A673 (cell line): ENCODE data around the gene NPAS1. TPM values are rescaled to one million over a fixed set of nuclear protein-coding genes. Genes with fewer than 3 reads are reported as not detected.

Source experiments
- BruUV-seq: library from RNA; stranded (reverse); fragments of 400-500 nt; replicated peaks from 2 replicates; lab custom pipeline; 2021; lab: Mats Ljungman, UMichigan
- CTCF ChIA-PET: fragments of 300-600 bp; sonication (Branson Sonifier 250); formaldehyde crosslinking; loops from one replicate; lab custom pipeline; 2022; ENCODE audit warnings: antibody characterized with exemption; lab: Charles Lee
- POLR2A ChIA-PET: fragments of 300-600 bp; sonication (Branson Sonifier 250); formaldehyde crosslinking; loops from one replicate; lab custom pipeline; 2022; ENCODE audit warnings: antibody characterized with exemption; ENCODE audit not compliant: low non-redundant PET; lab: Charles Lee
- DNase-seq: peaks from one replicate; pipeline ENCODE4 v3.0.0-alpha.2; 2015; ENCODE audit warnings: low spot score
- H3K27ac ChIP-seq: fragments of 200-600 bp; sonication (generic); 2 replicates; pipeline ENCODE4 v1.5.1; 2016; ENCODE audit warnings: mixed run types, low read depth, mild to moderate bottlenecking, mixed read lengths, antibody characterized with exemption, low read length; ENCODE audit not compliant: poor library complexity, severe bottlenecking
- H3K27me3 ChIP-seq: fragments of 200-600 bp; sonication (generic); replicated peaks from 2 replicates; pipeline ENCODE4 v1.6.1; 2017; ENCODE audit warnings: mixed run types, low read depth, mild to moderate bottlenecking, mixed read lengths, antibody characterized with exemption, low read length; ENCODE audit not compliant: insufficient read depth, poor library complexity
- H3K36me3 ChIP-seq: fragments of 200-600 bp; sonication (generic); 2 replicates; pipeline ENCODE4 v1.6.1; 2016; ENCODE audit warnings: mixed run types, mild to moderate bottlenecking, mixed read lengths, antibody characterized with exemption, low read length; ENCODE audit not compliant: insufficient read depth, poor library complexity, severe bottlenecking
- H3K4me1 ChIP-seq: fragments of 200-600 bp; sonication (generic); 2 replicates; pipeline ENCODE4 v1.6.1; 2017; ENCODE audit warnings: mixed run types, mild to moderate bottlenecking, mixed read lengths, antibody characterized with exemption, low read length; ENCODE audit not compliant: insufficient read depth, poor library complexity, severe bottlenecking
- H3K4me3 ChIP-seq: fragments of 200-600 bp; sonication (generic); 2 replicates; pipeline ENCODE4 v1.5.1; 2016; ENCODE audit warnings: low read depth, mixed run types, mild to moderate bottlenecking, mixed read lengths, low read length; ENCODE audit not compliant: poor library complexity, severe bottlenecking
- H3K9me3 ChIP-seq: fragments of 200-600 bp; sonication (generic); 2 replicates; pipeline ENCODE4 v1.6.1; 2016; ENCODE audit warnings: mixed run types, low read depth, mild to moderate bottlenecking, mixed read lengths, antibody characterized with exemption, low read length; ENCODE audit not compliant: poor library complexity, severe bottlenecking
- CTCF ChIP-seq: fragments of 300-800, 200-600 bp; sonication (generic); conservative IDR thresholded peaks from 2 replicates; pipeline ENCODE4 v1.5.1; 2017; ENCODE audit warnings: low read depth, mild to moderate bottlenecking, antibody characterized with exemption, low read length, moderate library complexity, mixed read lengths
- EZH2 ChIP-seq: fragments of 200-600 bp; sonication (generic); IDR thresholded peaks from 2 replicates; pipeline ENCODE4 v1.6.1; 2017; ENCODE audit warnings: borderline replicate concordance, low read depth, mild to moderate bottlenecking, mixed read lengths, antibody characterized with exemption, low read length; ENCODE audit not compliant: poor library complexity, severe bottlenecking
- intact Hi-C: fragments of 100-400 bp; cut with micrococcal nuclease; formaldehyde crosslinking; loops from one replicate; pipeline ENCODE4 v1.10.0; 2022; ENCODE audit not compliant: unreplicated experiment
- total RNA-seq: library from RNA; stranded (reverse); gene quantifications from 2 replicates; pipeline ENCODE4 v1.2.3, GENCODE V29; 2021

Gene NPAS1
- total RNA-seq, 1 experiment from 2014 or later = 2.1 TPM

DNA sequence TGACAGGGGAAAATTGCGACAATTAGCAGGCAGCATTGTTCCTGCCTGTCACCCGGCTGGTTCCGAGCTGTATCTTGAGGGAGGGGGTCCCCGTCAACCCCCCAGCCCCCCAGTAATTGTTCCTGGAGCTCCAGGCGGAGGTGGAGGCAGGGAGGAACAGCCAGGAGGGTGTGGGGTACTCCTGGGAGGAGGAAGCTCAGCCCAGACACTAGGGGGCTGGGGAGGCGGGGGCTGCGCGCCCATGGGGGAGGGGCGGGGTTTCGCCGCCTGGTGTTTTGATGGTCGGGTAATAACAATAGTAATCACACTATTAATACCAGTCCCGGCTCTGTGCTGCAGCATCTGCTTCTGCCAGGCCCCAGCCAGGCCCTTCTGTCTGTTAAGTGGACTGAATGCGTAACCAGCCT is 8.6 kb downstream of the NPAS1 start:
- intact Hi-C loops = loop anchor here (5.0 kb wide), 1 partner anchor 214 kb away; no protein-coding TSS in a partner anchor
- peaks cover 15% of the 10 kb centered on the region for H3K4me1 ChIP-seq
- H3K27ac ChIP-seq = no peak overlapping the region
- POLR2A ChIA-PET = interaction anchor here (0.6 kb wide), 1 partner anchor 218 kb away, joined by 7 read pairs; no protein-coding TSS in a partner anchor
- peak overlapping the region; percentile 8 for H3K4me3 ChIP-seq
- peak; percentile 46 for DNase-seq
- no peaks in the 10 kb centered on the region for H3K9me3 ChIP-seq
- no TSS peak for BruUV-seq
- CTCF ChIA-PET = interaction anchor here (0.6 kb wide), 3 partner anchors 37 to 216 kb away, joined by 3 to 7 read pairs (median 4); no protein-coding TSS in a partner anchor
- TF ChIP-seq CTCF = no peak
- TF ChIP-seq EZH2 = no peak
- no peaks in the 10 kb centered on the region for H3K36me3 ChIP-seq
- peaks cover 4% of the 10 kb centered on the region for H3K27me3 ChIP-seq

DNA sequence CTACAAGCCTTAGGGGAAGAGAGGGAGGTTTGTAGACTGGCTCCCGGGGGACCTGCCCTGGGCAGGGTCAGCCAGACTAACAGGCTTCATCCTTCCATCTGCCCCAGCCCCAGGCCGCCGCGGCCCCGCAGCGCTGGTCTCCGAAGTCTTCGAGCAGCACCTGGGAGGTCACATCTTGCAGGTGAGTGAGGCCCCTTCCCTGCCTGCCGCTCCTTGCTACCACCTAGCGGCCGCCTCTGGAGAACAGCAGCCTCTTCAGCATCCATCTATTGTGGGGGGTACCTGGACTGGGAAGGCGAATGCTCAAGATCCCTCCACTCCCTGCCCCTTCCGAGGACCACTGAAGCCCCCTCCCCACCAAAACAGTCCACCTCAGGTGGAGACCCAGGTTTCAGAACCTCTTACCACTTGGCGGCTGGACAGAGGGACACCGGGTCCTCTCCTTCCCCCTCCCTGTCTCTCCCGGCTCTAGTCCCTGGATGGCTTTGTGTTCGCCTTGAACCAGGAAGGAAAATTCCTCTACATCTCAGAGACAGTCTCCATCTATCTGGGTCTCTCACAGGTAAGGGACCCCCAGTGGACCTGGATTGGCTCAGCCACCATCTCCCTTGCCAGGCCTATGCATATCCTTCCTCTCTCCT is 12.7 kb downstream of the NPAS1 start:
- CTCF ChIA-PET = no interaction called here
- no peak overlapping the region for H3K27ac ChIP-seq
- no peak overlapping the region for H3K4me3 ChIP-seq
- H3K4me1 ChIP-seq = peaks cover 20% of the 10 kb centered on the region
- DNase-seq = no peak
- intact Hi-C loops = no loop called here
- POLR2A ChIA-PET = no interaction called here
- H3K9me3 ChIP-seq = no peaks in the 10 kb centered on the region
- BruUV-seq = no TSS peak
- no peaks in the 10 kb centered on the region for H3K36me3 ChIP-seq
- no peaks in the 10 kb centered on the region for H3K27me3 ChIP-seq
- TF ChIP-seq CTCF (peak; percentile 89), EZH2 (no peak)

DNA sequence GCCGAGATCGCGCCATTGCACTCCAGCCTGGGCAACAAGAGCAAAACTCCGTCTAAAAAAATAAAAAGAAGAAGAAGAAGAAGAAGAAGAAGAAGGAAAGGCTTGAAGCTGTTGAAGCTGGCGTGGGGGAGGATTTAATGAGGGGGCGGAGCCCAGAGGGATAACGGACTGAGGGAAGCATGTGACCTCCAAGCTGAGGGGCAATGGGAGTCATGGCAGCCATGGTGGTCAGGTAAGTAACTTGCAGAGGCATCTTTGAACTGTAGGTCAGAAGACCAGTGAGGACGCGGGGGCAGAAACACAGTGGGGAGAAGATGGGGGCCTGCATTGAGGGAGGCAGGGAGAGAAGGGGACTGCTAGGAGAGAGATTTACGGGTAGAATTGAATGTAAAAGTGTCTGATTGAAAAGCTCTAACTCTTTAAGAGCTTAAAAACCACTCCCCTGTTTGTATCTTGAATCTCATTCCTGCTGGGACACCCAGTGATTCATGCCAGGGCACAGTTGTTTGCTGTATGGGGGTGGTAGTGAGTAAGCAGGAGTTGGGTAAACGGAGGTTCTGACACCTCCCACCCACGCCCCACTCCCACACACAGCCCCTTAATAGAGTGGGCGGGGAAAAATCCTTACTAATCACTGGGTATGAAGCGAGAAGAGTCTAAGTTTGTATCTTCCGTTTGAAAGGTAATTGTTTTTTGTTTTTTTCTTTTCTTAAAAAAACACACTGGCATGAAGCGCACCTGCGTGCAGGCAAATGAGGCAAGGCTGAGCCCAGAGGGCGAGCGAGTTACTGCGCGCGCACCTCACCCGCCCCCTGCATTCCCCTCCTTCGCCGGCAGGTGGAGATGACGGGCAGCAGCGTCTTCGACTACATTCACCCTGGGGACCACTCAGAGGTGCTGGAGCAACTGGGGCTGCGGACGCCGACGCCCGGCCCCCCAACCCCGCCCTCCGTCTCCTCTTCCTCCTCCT is 15.8 kb downstream of the NPAS1 start:
- BruUV-seq = no TSS peak
- H3K9me3 ChIP-seq = no peaks in the 10 kb centered on the region
- peak overlapping the region; percentile 56 for H3K4me3 ChIP-seq
- ChIA-PET POLR2A (interaction anchor here (0.6 to 0.7 kb wide), 2 partner anchors 66 to 192 kb away, joined by 3 read pairs; no protein-coding TSS in a partner anchor), CTCF (interaction anchor here (0.6 to 1.5 kb wide), 4 partner anchors 22 to 383 kb away, joined by 3 to 11 read pairs (median 3); no protein-coding TSS in a partner anchor)
- peaks cover 8% of the 10 kb centered on the region for H3K4me1 ChIP-seq
- DNase-seq = peak; percentile 92
- H3K36me3 ChIP-seq = no peaks in the 10 kb centered on the region
- TF ChIP-seq EZH2 (no peak), CTCF (peak; percentile 94)
- no peaks in the 10 kb centered on the region for H3K27me3 ChIP-seq
- peak overlapping the region; percentile 57 for H3K27ac ChIP-seq
- intact Hi-C loops = loop anchor here (1.0 kb wide), 1 partner anchor 90 kb away; no protein-coding TSS in a partner anchor
